Heart left ventricle (tissue), 13 donors: ENCODE measurements around the gene SEC11C.

Source experiments
- CTCF ChIP-seq, 12 donors: fragments of 200-600 bp; sonication (generic) in 4 of 12; IDR thresholded peaks; one replicate each; pipeline versions ENCODE4 v1.5.0 to v1.8.0; 2018 to 2022; ENCODE audit warnings: antibody characterized with exemption in 12 of 12, mild to moderate bottlenecking in 5 of 12
- POLR2A ChIP-seq, 2 donors: fragments of 450-650 bp; IDR thresholded peaks; one replicate each; pipeline ENCODE4 v1.6.1; 2017; ENCODE audit warnings: antibody characterized with exemption in 2 of 2, mild to moderate bottlenecking in 2 of 2, moderate library complexity in 2 of 2
- donor health status: ischemic (EF 13 %, LVEDD 7.1; RV severe dilation, severe dysfunction).
- donor health status: DM: no; HTN: yes; CAD: no.
- donor health status: DM: no; HTN: no; CAD: no.
- donor health status: ischemic (EF 25% LVEDD 6.9; RV normal size, moderate dysfunction).
- donor health status: ischemic (EF 25% LVEDD 5.7; RV mildly dilated, moderate dysfunction).
- donor health status: ischemic (EF 35%, LVEDD 5.7; RV mildly dilated, moderate dysfunction).
- donor health status: nonischemic (EF 11% LVEDD 7.7; RV severe dilation, severe dysfunction).
- donor health status: DM: yes; HTN: yes; CAD: no.
- donor health status: PGD.
- donor health status: ischemic (EF 29% LVEDD 5.4; RV normal size, mild dysfunction).
- donor health status: nonischemic (EF 23%, LVEDD 6.1; RV moderate dilation, normal function).

DNA sequence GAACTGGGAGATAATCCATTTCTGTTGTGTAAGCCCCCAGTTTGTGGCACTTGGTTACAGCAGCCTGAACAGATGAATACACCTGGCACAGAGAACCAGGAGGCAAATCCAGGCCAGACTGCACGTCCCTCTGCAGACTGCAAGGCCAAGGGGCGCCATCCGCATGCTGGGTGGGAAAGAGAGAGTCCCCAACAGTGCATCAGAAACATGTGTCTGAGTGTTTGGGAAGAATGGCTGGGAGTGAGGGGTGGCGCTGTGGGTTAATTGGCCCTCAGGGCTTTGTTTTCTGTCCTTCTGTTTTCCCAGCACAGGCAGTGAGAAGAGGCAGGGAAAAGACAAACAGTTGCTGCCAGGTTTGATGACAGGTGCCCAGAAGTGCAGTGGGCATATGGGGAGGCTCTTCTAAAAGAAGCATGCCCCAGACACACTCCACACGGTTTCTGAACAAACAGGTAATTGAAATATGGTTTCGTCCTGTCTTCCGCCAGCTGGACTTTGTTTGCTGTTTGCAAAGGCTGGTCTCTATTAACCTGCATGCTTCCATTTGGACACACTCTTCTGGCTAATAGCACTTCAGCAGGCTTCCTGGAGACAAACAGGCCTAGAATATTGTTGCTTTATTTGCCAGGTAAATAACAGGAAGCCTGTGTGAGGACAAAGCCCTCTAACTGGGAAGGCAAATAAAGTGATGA, 43.4 kb upstream of the SEC11C start:
- TF ChIP-seq POLR2A (IDR thresholded peaks at IDR 0.05) (no peak), CTCF (IDR thresholded peaks at IDR 0.05) (no peak)
